NCI-H345 treated with DMSO at 0.1 percent for 48 hours (cell line): ENCODE measurements around the gene TBXT.

Experiments used
- DNase-seq: peaks from one replicate; lab custom pipeline; 2025; ENCODE audit not compliant: unreplicated experiment; lab: John Stamatoyannopoulos, UW

TBXT gene

GRCh38 chr6:166119116-166119911 is 48.3 kb downstream of the TBXT start:
- DNase-seq = no peak

GRCh38 chr6:166115609-166116008 is 52.0 kb downstream of the TBXT start:
- DNase-seq = no peak

GRCh38 chr6:166112580-166112979 is 55.1 kb downstream of the TBXT start:
- no peak for DNase-seq

- DNase-seq = no peak
Observed at GRCh38 chr6:166109608-166110007, 58.0 kb downstream of the TBXT start.
